CD4-positive, alpha-beta memory T cell (primary cell): ENCODE data around the gene OR2F1. TPM values are rescaled to one million over a fixed set of nuclear protein-coding genes. Genes with fewer than 3 reads are reported as not detected.

Experiments
- CTCF ChIA-PET: fragments of 350-600 bp; sonication (Branson Sonifier 250); formaldehyde crosslinking; loops from one replicate; lab custom pipeline; 2021; ENCODE audit warnings: inconsistent platforms; ENCODE audit not compliant: partially characterized antibody; lab: Charles Lee
- POLR2A ChIA-PET: fragments of 350-600 bp; sonication (Branson Sonifier 250); formaldehyde crosslinking; loops from one replicate; lab custom pipeline; 2021; ENCODE audit not compliant: partially characterized antibody; lab: Charles Lee
- DNase-seq, 5 donors: peaks; one replicate each; pipeline versions ENCODE4 v3.0.0 to v3.0.0-alpha.2; 2020 to 2022; ENCODE audit warnings: mixed read lengths in 1 of 5
- H3K27ac ChIP-seq: one replicate; pipeline ENCODE4 v1.7.0; 2013; ENCODE audit warnings: low read depth, low read length
- H3K27me3 ChIP-seq: 2 replicates; pipeline ENCODE4 v1.7.0; 2013; ENCODE audit warnings: mild to moderate bottlenecking, low read length, moderate library complexity; ENCODE audit not compliant: insufficient read depth
- H3K36me3 ChIP-seq: 2 replicates; pipeline ENCODE4 v1.7.0; 2013; ENCODE audit warnings: mild to moderate bottlenecking, low read length, moderate library complexity; ENCODE audit not compliant: insufficient read depth
- H3K4me1 ChIP-seq: 2 replicates; pipeline ENCODE4 v1.7.0; 2013; ENCODE audit warnings: mild to moderate bottlenecking, low read length, moderate library complexity; ENCODE audit not compliant: insufficient read depth
- H3K4me3 ChIP-seq, 2 donors: one replicate each; pipeline ENCODE4 v1.7.0; 2013; ENCODE audit warnings: low read length in 2 of 2, mild to moderate bottlenecking in 1 of 2
- H3K9me3 ChIP-seq, 2 donors: one replicate each; pipeline ENCODE4 v1.7.0; 2013; ENCODE audit warnings: low read length in 2 of 2, control low read depth in 1 of 2; ENCODE audit not compliant: control insufficient read depth in 1 of 2
- H3K27ac Mint-ChIP-seq, 7 donors: one replicate each; pipeline ENCODE4 v1.8.0; 2020 to 2021; ENCODE audit warnings: mixed read lengths in 7 of 7, mild to moderate bottlenecking in 6 of 7, inconsistent platforms in 3 of 7, moderate library complexity in 3 of 7
- H3K27me3 Mint-ChIP-seq, 2 donors: one replicate each; pipeline ENCODE4 v1.8.0; 2020 to 2021; ENCODE audit warnings: mixed read lengths in 2 of 2
- H3K36me3 Mint-ChIP-seq, 2 donors: one replicate each; pipeline ENCODE4 v1.8.0; 2020 to 2021; ENCODE audit warnings: mixed read lengths in 2 of 2, inconsistent platforms in 1 of 2, mild to moderate bottlenecking in 1 of 2
- H3K4me1 Mint-ChIP-seq, 4 donors: one replicate each; pipeline ENCODE4 v1.8.0; 2020 to 2021; ENCODE audit warnings: mixed read lengths in 4 of 4, mild to moderate bottlenecking in 1 of 4
- H3K4me3 Mint-ChIP-seq, 8 donors: one replicate each; pipeline ENCODE4 v1.8.0; 2020 to 2021; ENCODE audit warnings: mixed read lengths in 8 of 8, mild to moderate bottlenecking in 7 of 8, moderate library complexity in 6 of 8, inconsistent platforms in 3 of 8
- H3K9me3 Mint-ChIP-seq, 8 donors: one replicate each; pipeline ENCODE4 v1.8.0; 2020 to 2021; ENCODE audit warnings: mixed read lengths in 8 of 8, mild to moderate bottlenecking in 5 of 8, inconsistent platforms in 3 of 8, moderate library complexity in 1 of 8
- intact Hi-C: fragments of 100-400 bp; cut with micrococcal nuclease; formaldehyde crosslinking; loops from one replicate; pipeline ENCODE4 v1.15.1; 2023
- polyA plus RNA-seq, 2 donors: library from polyadenylated mRNA; unstranded; fragments of 300-500 nt; fragmentation: Illumina TruSeq; gene quantifications; one replicate each; pipeline ENCODE4 v1.2.3, GENCODE V29; 2021
- total RNA-seq, 2 experiments: library from RNA; stranded (reverse); gene quantifications; one replicate each; pipeline ENCODE4 v1.2.3, GENCODE V29; 2021

Gene OR2F1
- total and polyA plus RNA-seq, 4 experiments from 2014 or later = not detected

DNA sequence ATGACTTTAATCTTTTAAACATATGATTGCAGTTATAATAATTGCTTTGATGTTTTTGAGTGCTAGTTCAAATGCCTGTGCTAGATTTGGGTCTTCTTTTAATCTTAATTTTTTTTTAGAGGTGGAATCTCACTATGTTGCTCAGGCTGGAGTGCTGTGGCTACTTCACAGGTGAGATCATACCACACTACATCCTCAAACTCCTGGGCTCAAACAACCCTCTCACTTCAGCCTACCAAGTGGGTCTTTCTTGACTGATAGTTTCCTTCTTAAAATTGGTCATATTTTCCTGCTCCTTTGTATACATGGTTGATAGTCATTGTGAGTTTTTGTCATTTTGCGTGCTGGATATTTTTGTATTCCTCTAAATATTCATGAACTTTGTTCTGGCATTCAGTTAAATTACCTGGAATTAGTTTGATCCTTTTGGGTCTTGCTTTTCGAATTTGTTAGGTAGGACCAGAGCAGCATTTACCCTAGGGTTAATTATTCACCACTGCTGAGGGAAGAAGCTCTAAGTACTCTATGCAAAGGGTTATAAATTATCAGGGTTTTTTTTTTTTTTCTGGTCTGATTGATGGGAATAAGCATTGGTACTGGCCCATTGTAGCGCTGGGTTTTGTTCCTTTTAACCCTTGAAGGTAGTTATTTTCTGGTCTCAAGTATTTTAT is 40.6 kb upstream of the OR2F1 start:
- Mint-ChIP-seq H3K4me3 (no peak overlapping the region), H3K36me3 (no peaks in the 10 kb centered on the region), H3K4me1 (no peaks in the 10 kb centered on the region), H3K27me3 (peaks cover 4 to 13% of the 10 kb centered on the region in 2 donors), H3K9me3 (no peaks in the 10 kb centered on the region), H3K27ac (no peak overlapping the region)
- Histone ChIP-seq H3K4me1 (no peaks in the 10 kb centered on the region), H3K4me3 (no peak overlapping the region), H3K27ac (no peak overlapping the region), H3K9me3 (no peaks in the 10 kb centered on the region), H3K36me3 (no peaks in the 10 kb centered on the region), H3K27me3 (no peaks in the 10 kb centered on the region)
- no peak for DNase-seq
- CTCF ChIA-PET = no interaction called here
- POLR2A ChIA-PET = no interaction called here
- intact Hi-C loops = no loop called here

DNA sequence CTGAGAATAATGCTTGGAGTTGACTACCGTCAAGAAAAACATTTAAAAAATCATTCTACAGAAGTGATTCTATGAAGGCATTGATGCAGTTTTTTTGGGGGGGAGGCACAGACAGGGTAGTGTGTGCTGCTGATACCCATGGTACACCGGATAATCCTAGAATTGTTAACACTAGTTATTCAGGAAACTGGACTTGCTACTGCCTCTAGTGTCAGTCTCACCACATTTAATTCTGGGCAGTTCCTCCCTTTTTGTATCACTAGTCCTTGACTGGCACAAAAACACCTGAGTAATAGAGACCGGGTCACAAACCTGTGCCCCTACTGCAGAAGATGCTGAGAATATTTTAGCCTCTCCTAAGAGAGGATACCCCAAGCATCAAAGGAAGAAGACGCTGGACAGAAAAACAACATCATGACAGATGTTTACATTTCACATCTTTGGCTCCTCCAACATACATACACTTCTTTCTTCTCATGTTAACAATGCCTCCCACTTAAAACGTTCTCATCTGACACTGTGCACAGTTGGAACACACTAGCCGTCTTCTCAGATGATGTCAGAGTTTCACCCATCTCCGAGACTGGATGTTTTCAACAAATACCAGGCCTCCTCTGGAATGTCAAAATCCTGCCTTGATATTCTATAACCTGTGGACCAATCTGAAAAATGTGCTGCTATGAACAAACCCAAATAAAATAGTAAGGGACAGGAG is 39.5 kb upstream of the OR2F1 start:
- Mint-ChIP-seq H3K4me3 (no peak overlapping the region), H3K27me3 (peaks cover 8 to 18% of the 10 kb centered on the region in 2 donors), H3K9me3 (no peaks in the 10 kb centered on the region), H3K27ac (no peak overlapping the region), H3K4me1 (no peaks in the 10 kb centered on the region), H3K36me3 (no peaks in the 10 kb centered on the region)
- Histone ChIP-seq H3K27ac (no peak overlapping the region), H3K4me1 (no peaks in the 10 kb centered on the region), H3K27me3 (no peaks in the 10 kb centered on the region), H3K4me3 (no peak overlapping the region), H3K9me3 (no peaks in the 10 kb centered on the region), H3K36me3 (no peaks in the 10 kb centered on the region)
- CTCF ChIA-PET = no interaction called here
- no peak for DNase-seq
- intact Hi-C loops = no loop called here
- POLR2A ChIA-PET = no interaction called here

DNA sequence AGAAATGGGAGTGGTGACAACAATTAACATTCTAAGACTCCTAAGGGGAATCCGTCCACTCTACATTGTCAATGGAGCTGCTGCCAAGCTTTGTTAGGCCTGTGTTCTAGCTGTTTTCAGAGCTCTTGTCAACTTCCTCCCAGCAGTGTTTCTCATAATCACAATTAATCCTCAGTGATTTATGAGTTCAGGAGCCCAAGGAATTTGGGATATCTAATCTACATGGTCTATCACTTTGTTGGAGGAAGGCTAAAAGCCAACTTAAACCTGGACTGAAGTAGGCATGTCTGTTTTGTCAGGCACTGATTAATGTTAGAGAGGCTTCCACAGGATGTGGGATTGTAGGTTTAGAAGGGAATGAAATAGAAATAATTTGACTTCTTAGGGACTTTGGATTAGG is 29.8 kb upstream of the OR2F1 start:
- Histone ChIP-seq H3K36me3 (no peaks in the 10 kb centered on the region), H3K4me1 (no peaks in the 10 kb centered on the region), H3K9me3 (no peaks in the 10 kb centered on the region), H3K27me3 (peaks cover 6% of the 10 kb centered on the region), H3K27ac (no peak overlapping the region), H3K4me3 (no peak overlapping the region)
- H3K4me3 Mint-ChIP-seq = no peak overlapping the region
- no peaks in the 10 kb centered on the region for H3K4me1 Mint-ChIP-seq
- H3K9me3 Mint-ChIP-seq = no peaks in the 10 kb centered on the region
- no peak overlapping the region for H3K27ac Mint-ChIP-seq
- intact Hi-C loops = no loop called here
- CTCF ChIA-PET = no interaction called here
- H3K36me3 Mint-ChIP-seq = no peaks in the 10 kb centered on the region
- no peak for DNase-seq
- H3K27me3 Mint-ChIP-seq = peaks cover 10 to 13% of the 10 kb centered on the region in 2 donors
- POLR2A ChIA-PET = no interaction called here

GRCh38 chr7:143929224-143929920 is 25.3 kb upstream of the OR2F1 start:
- H3K27ac ChIP-seq = no peak overlapping the region
- no peaks in the 10 kb centered on the region for H3K27me3 ChIP-seq
- H3K36me3 ChIP-seq = no peaks in the 10 kb centered on the region
- CTCF ChIA-PET = no interaction called here
- DNase-seq = no peak
- POLR2A ChIA-PET = no interaction called here
- H3K4me3 Mint-ChIP-seq = no peak overlapping the region
- H3K9me3 Mint-ChIP-seq = peaks cover 0 to 14% (median 11%) of the 10 kb centered on the region in 8 donors
- peaks cover 2 to 6% of the 10 kb centered on the region in 2 donors for H3K27me3 Mint-ChIP-seq
- H3K36me3 Mint-ChIP-seq = peaks cover 0 to 7% of the 10 kb centered on the region in 2 donors
- H3K4me1 Mint-ChIP-seq = peaks cover 0 to 1% (median 0%) of the 10 kb centered on the region in 4 donors
- no peak overlapping the region for H3K27ac Mint-ChIP-seq
- no peaks in the 10 kb centered on the region for H3K4me1 ChIP-seq
- intact Hi-C loops = no loop called here
- no peak overlapping the region for H3K4me3 ChIP-seq
- H3K9me3 ChIP-seq = no peaks in the 10 kb centered on the region

DNA sequence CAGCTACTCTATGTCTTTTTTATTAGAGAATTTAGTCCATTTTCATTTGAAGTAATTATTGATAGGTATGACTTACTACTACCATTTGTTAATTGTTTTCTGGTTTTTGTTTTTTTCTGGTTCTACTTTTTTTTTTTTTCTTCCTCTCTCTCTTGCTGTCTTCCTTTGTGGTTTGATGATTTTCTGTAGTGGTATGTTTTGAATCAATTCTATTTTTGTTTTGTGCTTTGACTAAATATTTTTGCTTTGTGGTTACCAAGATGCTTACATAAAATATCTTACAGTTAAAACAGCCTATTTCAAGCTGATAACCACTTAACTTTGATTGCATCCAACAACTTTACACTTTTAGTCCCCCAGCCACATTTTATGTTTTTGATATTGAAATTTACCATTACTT is 22.9 kb upstream of the OR2F1 start:
- POLR2A ChIA-PET = no interaction called here
- Mint-ChIP-seq H3K4me3 (no peak overlapping the region), H3K4me1 (peaks cover 0 to 1% (median 0%) of the 10 kb centered on the region in 4 donors)

DNA sequence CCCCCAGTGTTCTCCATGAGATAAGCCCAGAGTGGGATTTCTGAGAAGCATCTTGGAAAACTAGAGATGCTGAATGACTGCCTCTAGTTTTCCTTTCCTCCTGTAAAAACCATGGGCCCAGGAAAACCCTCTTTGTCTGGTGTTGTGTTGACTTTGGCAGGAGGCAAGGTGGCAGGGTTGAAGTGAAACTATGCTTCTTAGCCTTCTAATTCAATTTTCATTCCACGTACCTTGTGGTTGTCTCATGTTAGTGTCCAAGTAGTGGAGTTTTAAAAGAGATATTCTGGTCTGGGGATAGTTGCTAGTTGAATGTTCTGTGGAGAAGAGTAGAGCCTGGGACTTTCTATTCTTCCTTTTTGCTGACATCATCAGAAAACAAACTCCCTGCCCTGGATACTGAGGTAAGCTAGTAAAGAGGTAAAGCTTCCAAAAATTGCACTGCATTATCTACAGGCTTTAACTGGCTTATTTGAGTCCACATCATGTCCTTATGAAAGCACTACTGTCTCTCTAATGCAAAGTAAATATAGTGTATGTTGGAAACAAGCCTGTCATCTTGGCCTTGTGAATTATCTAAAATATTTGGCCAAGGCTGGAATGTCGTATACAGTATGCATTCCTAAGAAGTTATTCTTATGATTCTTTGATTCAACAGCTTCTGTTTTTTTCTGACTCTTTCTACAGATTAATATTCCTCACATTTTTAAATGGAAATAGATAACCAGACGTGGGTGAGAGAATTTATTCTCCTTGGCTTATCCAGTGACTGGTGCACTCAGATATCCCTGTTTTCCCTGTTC is 19.9 kb upstream of the OR2F1 start, which contains the start of gene OR2F2:
OR2F2 (plus strand) TSS at position 708 of the 800 bp plus-strand sequence; CDS start at position 708, 0 bp downstream.
- Mint-ChIP-seq H3K27me3 (peaks cover 2 to 23% of the 10 kb centered on the region in 2 donors), H3K9me3 (peaks cover 2 to 18% (median 12%) of the 10 kb centered on the region in 8 donors), H3K36me3 (peaks cover 0 to 7% of the 10 kb centered on the region in 2 donors), H3K4me3 (no peak within 1 kb of the TSS), H3K4me1 (peaks cover 0 to 1% (median 0%) of the 10 kb centered on the region in 4 donors), H3K27ac (no peak within 1 kb of the TSS)
- H3K27ac ChIP-seq = no peak within 1 kb of the TSS
- DNase-seq = no peak
- no peaks in the 10 kb centered on the region for H3K36me3 ChIP-seq
- ChIA-PET CTCF (no interaction called here), POLR2A (no interaction called here)
- H3K9me3 ChIP-seq = no peaks in the 10 kb centered on the region
- H3K27me3 ChIP-seq = no peaks in the 10 kb centered on the region
- no peaks in the 10 kb centered on the region for H3K4me1 ChIP-seq
- intact Hi-C loops = no loop called here
- H3K4me3 ChIP-seq = no peak within 1 kb of the TSS

More for the DNA sequence above, 22.9 kb upstream of the OR2F1 start:
- Histone ChIP-seq H3K9me3 (no peaks in the 10 kb centered on the region), H3K36me3 (no peaks in the 10 kb centered on the region), H3K27ac (no peak overlapping the region), H3K4me1 (no peaks in the 10 kb centered on the region), H3K27me3 (no peaks in the 10 kb centered on the region), H3K4me3 (no peak overlapping the region)
- peaks cover 2 to 15% of the 10 kb centered on the region in 2 donors for H3K27me3 Mint-ChIP-seq
- intact Hi-C loops = no loop called here
- H3K9me3 Mint-ChIP-seq = peaks cover 2 to 18% (median 12%) of the 10 kb centered on the region in 8 donors
- H3K36me3 Mint-ChIP-seq = peaks cover 0 to 7% of the 10 kb centered on the region in 2 donors
- CTCF ChIA-PET = no interaction called here
- no peak for DNase-seq
- peak overlapping the region in 1 of 7 donors; percentile 39 for H3K27ac Mint-ChIP-seq
